ENCODE measurements around the gene PARD3B. TPM values are rescaled to one million over a fixed set of nuclear protein-coding genes. Genes with fewer than 3 reads are reported as not detected.

Gene PARD3B
- total RNA-seq, 1 experiment from 2014 or later, result 6.4 TPM

GRCh38 chr2:205407984-205408383 is 862.7 kb downstream of the PARD3B start:
- no peaks in the 10 kb centered on the region for H3K27me3 Mint-ChIP-seq (ENCODE audit: low read depth)
- Histone ChIP-seq H2BK12ac (ENCODE audit: insufficient read length, low read depth, low read length) (no peak overlapping the region), H3K23ac (ENCODE audit: insufficient read length, low read depth, low read length) (no peak overlapping the region), H3K27me3 (ENCODE audit: insufficient read depth, low read length) (no peaks in the 10 kb centered on the region), H3T11ph (ENCODE audit: low read length) (no peak overlapping the region), H2BK15ac (ENCODE audit: low read depth, low read length) (no peak overlapping the region), H3K79me2 (ENCODE audit: insufficient read depth, low read length) (no peaks in the 10 kb centered on the region), H4K5ac (ENCODE audit: insufficient read length, low read depth, low read length) (no peak overlapping the region), H2AK5ac (ENCODE audit: insufficient read length, low read length) (no peak overlapping the region), H3K23me2 (ENCODE audit: insufficient read length, low read depth, low read length, poor library complexity, severe bottlenecking) (no peaks in the 10 kb centered on the region), H2BK120ac (ENCODE audit: low read depth, low read length, poor library complexity, severe bottlenecking) (no peak overlapping the region), H3K56ac (ENCODE audit: insufficient read length, low read depth, low read length) (no peak overlapping the region), H3K18ac (ENCODE audit: insufficient read length, low read depth, low read length) (no peak overlapping the region), H3K4ac (ENCODE audit: low read depth, low read length) (no peak overlapping the region), H3K27ac (ENCODE audit: insufficient read length, low read depth, low read length) (no peak overlapping the region), H3K9ac (ENCODE audit: extremely low read depth, insufficient read length, low read length) (no peak overlapping the region), H3K9me3 (ENCODE audit: control insufficient read depth, low read depth, low read length) (no peaks in the 10 kb centered on the region), H3K79me1 (ENCODE audit: insufficient read depth, low read depth, low read length, poor library complexity, severe bottlenecking) (no peaks in the 10 kb centered on the region), H2BK5ac (ENCODE audit: insufficient read length, low read length) (no peak overlapping the region), H4K8ac (replicated peaks; ENCODE audit: insufficient read length, low read depth, low read length) (no peak overlapping the region), H3K4me1 (ENCODE audit: insufficient read depth, low read length) (no peaks in the 10 kb centered on the region), H4K91ac (ENCODE audit: insufficient read length, low read depth, low read length) (no peak overlapping the region), H3K4me2 (ENCODE audit: insufficient read depth, insufficient read length, low read length) (no peak overlapping the region), H2BK20ac (ENCODE audit: low read depth, low read length, poor library complexity, severe bottlenecking) (no peak overlapping the region), H3K14ac (ENCODE audit: insufficient read depth, low read length) (no peak overlapping the region), H4K20me1 (ENCODE audit: control insufficient read depth, insufficient read depth, insufficient read length) (no peaks in the 10 kb centered on the region), H2AFZ (ENCODE audit: low read length) (no peak overlapping the region)
- no peaks in the 10 kb centered on the region for H3K4me1 Mint-ChIP-seq
- no peak overlapping the region for H3K27ac Mint-ChIP-seq
- H3K36me3 Mint-ChIP-seq (ENCODE audit: insufficient read depth in 1 of 3, low read depth in 3 of 3), result no peaks in the 10 kb centered on the region
- no peak for TF ChIP-seq CTCF (conservative IDR thresholded peaks at IDR 0.05)
- no peak overlapping the region for H3K4me3 Mint-ChIP-seq
- no peak for DNase-seq
- no CpG with 5 or more reads among the region's 3 CpGs for WGBS (ENCODE audit: extremely low coverage, insufficient read length, low lambda C conversion rate)
- H3K9me3 Mint-ChIP-seq, result no peaks in the 10 kb centered on the region

Measured in H9 (cell line).